Measurements from ENCODE around the gene HERPUD1. TPM values are rescaled to one million over a fixed set of nuclear protein-coding genes. Genes with fewer than 3 reads are reported as not detected.

HERPUD1 gene
- polyA plus RNA-seq, 1 experiment, result 306 TPM

DNA sequence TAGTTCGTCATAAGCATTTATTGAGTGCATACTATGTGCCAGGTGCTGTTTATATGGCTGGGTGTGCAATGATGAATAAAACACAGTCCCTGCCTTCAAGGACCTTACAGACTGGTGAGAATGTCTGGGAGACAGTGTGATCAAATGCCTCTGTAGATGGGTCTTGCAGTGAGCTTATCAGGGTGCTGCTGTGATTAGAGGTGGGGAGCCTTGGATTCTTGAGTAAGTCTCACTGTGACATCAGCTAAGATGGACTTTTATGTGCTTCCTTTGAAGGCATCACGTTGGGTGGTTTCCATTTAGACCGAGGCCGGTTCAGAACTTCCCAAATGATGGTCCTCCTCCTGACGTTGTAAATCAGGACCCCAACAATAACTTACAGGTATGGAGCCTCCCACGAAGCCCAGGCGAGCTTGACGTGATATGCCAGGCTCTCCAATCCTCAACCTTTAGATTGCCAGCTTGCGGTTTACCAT is 10.0 kb downstream of the HERPUD1 start:
- H3K4me3 ChIP-seq (ENCODE audit: low read depth, low read length), result no peak overlapping the region
- H3K36me3 ChIP-seq (ENCODE audit: control insufficient read depth, insufficient read depth, low read length), result peaks cover 43% of the 10 kb centered on the region
- no peaks in the 10 kb centered on the region for H3K27me3 ChIP-seq (ENCODE audit: control insufficient read depth, insufficient read depth, low read length)
- TF ChIP-seq, protein P1, sequence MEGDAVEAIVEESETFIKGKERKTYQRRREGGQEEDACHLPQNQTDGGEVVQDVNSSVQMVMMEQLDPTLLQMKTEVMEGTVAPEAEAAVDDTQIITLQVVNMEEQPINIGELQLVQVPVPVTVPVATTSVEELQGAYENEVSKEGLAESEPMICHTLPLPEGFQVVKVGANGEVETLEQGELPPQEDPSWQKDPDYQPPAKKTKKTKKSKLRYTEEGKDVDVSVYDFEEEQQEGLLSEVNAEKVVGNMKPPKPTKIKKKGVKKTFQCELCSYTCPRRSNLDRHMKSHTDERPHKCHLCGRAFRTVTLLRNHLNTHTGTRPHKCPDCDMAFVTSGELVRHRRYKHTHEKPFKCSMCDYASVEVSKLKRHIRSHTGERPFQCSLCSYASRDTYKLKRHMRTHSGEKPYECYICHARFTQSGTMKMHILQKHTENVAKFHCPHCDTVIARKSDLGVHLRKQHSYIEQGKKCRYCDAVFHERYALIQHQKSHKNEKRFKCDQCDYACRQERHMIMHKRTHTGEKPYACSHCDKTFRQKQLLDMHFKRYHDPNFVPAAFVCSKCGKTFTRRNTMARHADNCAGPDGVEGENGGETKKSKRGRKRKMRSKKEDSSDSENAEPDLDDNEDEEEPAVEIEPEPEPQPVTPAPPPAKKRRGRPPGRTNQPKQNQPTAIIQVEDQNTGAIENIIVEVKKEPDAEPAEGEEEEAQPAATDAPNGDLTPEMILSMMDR (IDR thresholded peaks at IDR 0.05; ENCODE audit: insufficient read depth, low read depth, low read length), result no peak
- CTCF ChIA-PET, result interaction anchor here (0.8 to 2.2 kb wide), 8 partner anchors 9 to 149 kb away, joined by 3 to 6 read pairs (median 4); no protein-coding TSS in a partner anchor
- DNase-seq (ENCODE audit: low read depth), result no peak
- POLR2A ChIA-PET, result no interaction called here

DNA sequence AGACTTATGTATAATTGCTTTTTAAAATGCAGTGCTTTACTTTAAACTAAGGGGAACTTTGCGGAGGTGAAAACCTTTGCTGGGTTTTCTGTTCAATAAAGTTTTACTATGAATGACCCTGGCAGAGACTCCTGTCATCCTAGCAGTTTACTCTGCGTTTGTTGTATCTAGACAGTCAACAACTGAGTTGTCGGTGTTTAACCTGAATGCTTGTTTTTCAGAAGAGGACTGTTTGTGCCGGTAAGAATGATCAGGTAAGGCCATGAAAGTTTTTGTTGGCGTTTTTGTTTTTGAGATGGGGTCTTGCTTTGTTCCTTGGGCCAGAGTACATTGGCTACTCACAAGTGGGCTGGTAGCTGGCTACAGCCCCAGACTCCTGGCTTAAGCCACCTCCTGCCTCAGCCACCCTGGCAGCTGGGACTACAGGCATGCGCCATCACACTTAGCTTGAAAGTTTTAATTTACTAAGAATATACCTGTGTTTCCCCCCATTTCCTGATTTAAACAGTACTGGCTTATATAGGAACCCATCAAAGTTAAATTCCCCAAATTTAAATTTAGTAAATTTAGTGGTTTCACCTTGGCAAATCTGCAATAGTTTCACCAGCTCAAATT is 11.9 kb downstream of the HERPUD1 start:
- ChIA-PET CTCF (interaction anchor here (0.8 to 2.2 kb wide), 4 partner anchors 10 to 149 kb away, joined by 3 to 7 read pairs (median 3); no protein-coding TSS in a partner anchor), POLR2A (interaction anchor here (0.5 kb wide), 1 partner anchor 12 kb away, joined by 3 read pairs; the partner anchor contains the start of gene HERPUD1)
- no peak overlapping the region for H3K4me3 ChIP-seq (ENCODE audit: low read depth, low read length)
- H3K36me3 ChIP-seq (ENCODE audit: control insufficient read depth, insufficient read depth, low read length), result peaks cover 33% of the 10 kb centered on the region
- TF ChIP-seq, protein P1 (IDR thresholded peaks at IDR 0.05; ENCODE audit: insufficient read depth, low read depth, low read length), result no peak
- H3K27me3 ChIP-seq (ENCODE audit: control insufficient read depth, insufficient read depth, low read length), result no peaks in the 10 kb centered on the region
- DNase-seq (ENCODE audit: low read depth), result no peak

DNA sequence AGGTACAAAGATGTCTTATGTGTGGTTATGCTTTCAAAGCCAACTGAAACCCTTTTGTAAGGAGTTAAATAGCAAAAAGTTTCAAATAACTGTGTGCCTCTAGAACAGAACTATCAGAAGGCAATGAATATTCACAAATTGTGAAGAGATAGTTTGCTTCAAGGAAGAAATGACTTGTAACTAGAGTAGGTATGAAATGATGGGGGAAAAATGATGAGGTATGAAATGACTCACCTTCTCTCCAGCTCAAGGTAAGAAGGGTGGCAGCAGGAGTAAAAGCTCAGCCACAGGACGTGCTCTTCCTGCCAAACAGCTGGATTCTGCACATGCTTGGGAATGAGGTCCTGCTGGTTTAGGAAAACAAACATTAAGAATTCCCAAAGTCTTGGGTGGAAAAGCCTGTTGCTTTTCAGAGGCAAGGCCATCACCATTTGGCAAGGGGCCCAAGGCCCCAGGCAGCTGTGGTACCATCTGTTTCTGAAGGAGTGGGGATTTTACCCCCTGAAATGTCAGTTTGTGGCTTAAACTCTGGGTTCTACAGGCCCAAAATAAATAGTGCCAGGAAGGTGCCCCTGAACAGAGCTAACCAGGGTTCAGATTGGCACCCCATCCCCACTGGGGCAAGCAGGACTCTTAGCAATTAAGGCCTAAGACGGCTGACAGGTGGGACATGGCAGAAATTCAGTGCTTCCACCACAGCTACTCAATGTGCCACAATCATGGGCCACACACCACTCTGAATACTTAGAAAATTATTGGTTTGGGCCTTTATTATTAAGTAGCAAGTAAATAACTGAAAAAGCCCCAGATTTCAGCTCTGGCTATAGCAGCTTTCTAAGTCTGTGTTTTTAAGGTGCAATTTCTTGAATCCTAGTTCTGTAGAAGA is 13.3 kb downstream of the HERPUD1 start:
- no peak overlapping the region for H3K4me3 ChIP-seq (ENCODE audit: low read depth, low read length)
- ChIA-PET CTCF (interaction anchor here (1.2 to 2.2 kb wide), 4 partner anchors 12 to 152 kb away, joined by 3 to 7 read pairs (median 4); no protein-coding TSS in a partner anchor), POLR2A (no interaction called here)
- peaks cover 25% of the 10 kb centered on the region for H3K36me3 ChIP-seq (ENCODE audit: control insufficient read depth, insufficient read depth, low read length)
- no peak for DNase-seq (ENCODE audit: low read depth)
- TF ChIP-seq, protein P1 (IDR thresholded peaks at IDR 0.05; ENCODE audit: insufficient read depth, low read depth, low read length), result no peak
- no peaks in the 10 kb centered on the region for H3K27me3 ChIP-seq (ENCODE audit: control insufficient read depth, insufficient read depth, low read length)

- Histone ChIP-seq H3K27me3 (ENCODE audit: control insufficient read depth, insufficient read depth, low read length) (no peaks in the 10 kb centered on the region), H3K4me3 (ENCODE audit: low read depth, low read length) (no peak overlapping the region), H3K36me3 (ENCODE audit: control insufficient read depth, insufficient read depth, low read length) (peaks cover 24% of the 10 kb centered on the region)
- TF ChIP-seq, protein P1 (IDR thresholded peaks at IDR 0.05; ENCODE audit: insufficient read depth, low read depth, low read length), result no peak
- CTCF ChIA-PET, result interaction anchor here (0.7 to 2.2 kb wide), 4 partner anchors 13 to 153 kb away, joined by 3 to 7 read pairs (median 4); no protein-coding TSS in a partner anchor
- DNase-seq (ENCODE audit: low read depth), result no peak
- POLR2A ChIA-PET, result no interaction called here
Measured at GRCh38 chr16:56945847-56946527, 14.0 kb downstream of the HERPUD1 start.
